ENCODE measurements around the gene KLLN.
"Not testable (repeated sequence)": the region's sequence is repeated elsewhere in the genome, so short reads cannot be mapped to it uniquely, and the experiment has no call there.

The KLLN gene

GRCh38 chr10:87849001-87849400 lies 14.3 kb downstream of the KLLN start:
- Histone ChIP-seq H3K9ac (no peak overlapping the region), H4K20me1 (ENCODE audit: insufficient read depth) (no peaks in the 10 kb centered on the region), H3K79me2 (ENCODE audit: insufficient read depth, low read depth) (no peaks in the 10 kb centered on the region), H3K27me3 (ENCODE audit: insufficient read depth, low read depth) (no peaks in the 10 kb centered on the region), H3K27ac (no peak overlapping the region), H3K4me3 (IDR thresholded peaks at IDR 0.05; ENCODE audit: insufficient read depth, low read depth, low read length) (no peak overlapping the region), H2AFZ (ENCODE audit: low read depth) (no peak overlapping the region), H3K4me2 (no peak overlapping the region), H3K4me1 (ENCODE audit: low read depth, poor library complexity, severe bottlenecking) (peaks cover 8% of the 10 kb centered on the region), H3K36me3 (ENCODE audit: insufficient read depth) (no peaks in the 10 kb centered on the region)
- no peak for TF ChIP-seq CTCF (conservative IDR thresholded peaks at IDR 0.05; ENCODE audit: low read depth, low read length)

DNA sequence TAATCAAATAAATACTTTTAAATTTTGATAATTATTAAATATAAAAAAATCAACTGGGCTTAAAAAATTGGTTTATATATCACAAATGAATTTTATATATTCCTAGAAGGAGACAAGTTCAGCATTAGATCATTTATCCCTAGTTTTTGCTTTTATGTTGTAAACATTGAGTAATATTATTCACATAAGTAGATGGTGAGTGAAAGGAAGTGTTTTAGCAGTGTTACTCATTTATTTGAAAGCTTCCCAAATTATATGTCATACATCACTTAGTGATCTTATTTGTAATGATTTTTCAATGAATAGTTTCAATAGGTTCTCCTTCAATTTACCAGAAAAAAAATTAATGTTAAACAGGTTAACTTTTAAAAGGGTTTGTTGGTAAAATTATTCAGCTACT lies 15.8 kb downstream of the KLLN start:
- no peaks in the 10 kb centered on the region for H3K27me3 ChIP-seq (ENCODE audit: insufficient read depth, low read depth)
- no peak overlapping the region for H3K4me2 ChIP-seq
- H3K4me3 ChIP-seq (IDR thresholded peaks at IDR 0.05; ENCODE audit: insufficient read depth, low read depth, low read length): no peak overlapping the region
- H3K79me2 ChIP-seq (ENCODE audit: insufficient read depth, low read depth): no peaks in the 10 kb centered on the region
- no peak overlapping the region for H3K9ac ChIP-seq
- H4K20me1 ChIP-seq (ENCODE audit: insufficient read depth): no peaks in the 10 kb centered on the region
- H3K36me3 ChIP-seq (ENCODE audit: insufficient read depth): no peaks in the 10 kb centered on the region
- H2AFZ ChIP-seq (ENCODE audit: low read depth): no peak overlapping the region
- no peak for TF ChIP-seq CTCF (conservative IDR thresholded peaks at IDR 0.05; ENCODE audit: low read depth, low read length)
- H3K27ac ChIP-seq: no peak overlapping the region
- peaks cover 8% of the 10 kb centered on the region for H3K4me1 ChIP-seq (ENCODE audit: low read depth, poor library complexity, severe bottlenecking)

- H3K4me1 ChIP-seq (ENCODE audit: low read depth, poor library complexity, severe bottlenecking); H3K9ac ChIP-seq; H3K27me3 ChIP-seq (ENCODE audit: insufficient read depth, low read depth); H3K27ac ChIP-seq; H2AFZ ChIP-seq (ENCODE audit: low read depth); H3K4me2 ChIP-seq; H3K79me2 ChIP-seq (ENCODE audit: insufficient read depth, low read depth); H4K20me1 ChIP-seq (ENCODE audit: insufficient read depth); H3K4me3 ChIP-seq (IDR thresholded peaks at IDR 0.05; ENCODE audit: insufficient read depth, low read depth, low read length); H3K36me3 ChIP-seq (ENCODE audit: insufficient read depth): not testable (repeated sequence)
Measured at GRCh38 chr10:87846711-87847110, 16.6 kb downstream of the KLLN start.

GRCh38 chr10:87846023-87846422 lies 17.3 kb downstream of the KLLN start:
- H3K4me2 ChIP-seq: no peak overlapping the region
- peaks cover 7% of the 10 kb centered on the region for H3K4me1 ChIP-seq (ENCODE audit: low read depth, poor library complexity, severe bottlenecking)
- no peaks in the 10 kb centered on the region for H3K79me2 ChIP-seq (ENCODE audit: insufficient read depth, low read depth)
- H3K27me3 ChIP-seq (ENCODE audit: insufficient read depth, low read depth): no peaks in the 10 kb centered on the region
- no peak overlapping the region for H3K9ac ChIP-seq
- no peaks in the 10 kb centered on the region for H4K20me1 ChIP-seq (ENCODE audit: insufficient read depth)
- no peak overlapping the region for H3K27ac ChIP-seq
- no peak overlapping the region for H3K4me3 ChIP-seq (IDR thresholded peaks at IDR 0.05; ENCODE audit: insufficient read depth, low read depth, low read length)
- no peak overlapping the region for H2AFZ ChIP-seq (ENCODE audit: low read depth)
- H3K36me3 ChIP-seq (ENCODE audit: insufficient read depth): no peaks in the 10 kb centered on the region
- no peak for TF ChIP-seq CTCF (conservative IDR thresholded peaks at IDR 0.05; ENCODE audit: low read depth, low read length)

DNA sequence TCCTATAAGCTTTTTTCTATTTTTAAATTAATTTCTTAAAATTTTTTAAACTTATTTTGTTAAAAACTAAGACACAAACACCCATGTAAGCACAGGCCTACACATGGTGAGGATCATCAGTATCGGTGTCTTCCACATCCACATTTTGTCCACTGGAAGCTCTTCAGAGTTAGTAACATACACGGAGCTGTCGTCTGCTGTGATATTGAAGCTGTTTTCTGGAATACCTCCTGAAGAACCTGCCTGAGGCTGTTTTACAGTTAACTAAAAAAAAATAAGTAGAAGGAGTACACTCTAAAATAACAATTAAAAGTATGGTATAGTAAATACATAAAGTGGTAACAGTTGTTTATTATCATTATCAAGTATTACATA lies 17.7 kb downstream of the KLLN start:
- TF ChIP-seq CTCF (conservative IDR thresholded peaks at IDR 0.05; ENCODE audit: low read depth, low read length): no peak
- no peak overlapping the region for H2AFZ ChIP-seq (ENCODE audit: low read depth)
- H3K4me3 ChIP-seq (IDR thresholded peaks at IDR 0.05; ENCODE audit: insufficient read depth, low read depth, low read length): no peak overlapping the region

More for the DNA sequence above, 17.7 kb downstream of the KLLN start:
- Histone ChIP-seq H3K4me2 (no peak overlapping the region), H3K9ac (no peak overlapping the region), H3K27me3 (ENCODE audit: insufficient read depth, low read depth) (no peaks in the 10 kb centered on the region), H4K20me1 (ENCODE audit: insufficient read depth) (no peaks in the 10 kb centered on the region), H3K27ac (no peak overlapping the region), H3K4me1 (ENCODE audit: low read depth, poor library complexity, severe bottlenecking) (peaks cover 3% of the 10 kb centered on the region), H3K79me2 (ENCODE audit: insufficient read depth, low read depth) (no peaks in the 10 kb centered on the region), H3K36me3 (ENCODE audit: insufficient read depth) (no peaks in the 10 kb centered on the region)

All from KMS-11 (cell line).